Measurements from ENCODE around the gene ZFP36. TPM values are rescaled to one million over a fixed set of nuclear protein-coding genes. Genes with fewer than 3 reads are reported as not detected.
A peak's percentile ranks its signal among the peaks of the same experiment; 100 is the strongest.

Gene ZFP36
- total RNA-seq, 2 experiments from 2014 or later: 1,278 to 1,362 TPM

- peak overlapping the region; percentile 89 for H3K4me3 Mint-ChIP-seq
- no peaks in the 10 kb centered on the region for H3K9me3 ChIP-seq (ENCODE audit: control insufficient read depth in 1 of 2, insufficient read depth in 1 of 2, low read length in 2 of 2)
- no peak for TF ChIP-seq CTCF (IDR thresholded peaks at IDR 0.05)
- peaks cover 15% of the 10 kb centered on the region for H3K36me3 ChIP-seq (ENCODE audit: insufficient read depth, low read length)
- no peak for ATAC-seq (ENCODE audit: poor library complexity)
- POLR2A ChIA-PET: interaction anchor here (1.0 to 9.4 kb wide), 9 partner anchors 9 to 131 kb away, joined by 3 to 144 read pairs (median 15); partner anchors contain the start of genes GMFG, MED29, PAF1 and PLEKHG2
- H3K27me3 ChIP-seq (ENCODE audit: control insufficient read depth in 1 of 2, insufficient read depth in 2 of 2, low read length in 2 of 2): no peaks in the 10 kb centered on the region
- no peaks in the 10 kb centered on the region for H3K27me3 Mint-ChIP-seq
- peak; percentile 65 to 96 (median 82) for DNase-seq
- intact Hi-C loops (cut with DNase I, micrococcal nuclease): no loop called here
- H3K4me1 ChIP-seq (ENCODE audit: insufficient read depth, low read length): peaks cover 87% of the 10 kb centered on the region
- peak overlapping the region; percentile 73 for H3K4me3 ChIP-seq (ENCODE audit: low read length)
- peaks cover 41% of the 10 kb centered on the region for H3K36me3 Mint-ChIP-seq (ENCODE audit: low read depth)
- H3K9me3 Mint-ChIP-seq: no peaks in the 10 kb centered on the region
- H3K4me1 Mint-ChIP-seq (ENCODE audit: low read depth): peaks cover 64% of the 10 kb centered on the region
- CTCF ChIA-PET: interaction anchor here (1.3 to 2.3 kb wide), 3 partner anchors 9 to 33 kb away, joined by 4 to 40 read pairs (median 8); partner anchors contain the start of genes PLEKHG2 and RPS16
- H3K27ac Mint-ChIP-seq: peak overlapping the region; percentile 98
- H3K27ac ChIP-seq (ENCODE audit: low read depth in 1 of 2, low read length in 2 of 2): peak overlapping the region; percentile 100
These were observed 4.0 kb upstream of the ZFP36 start for GRCh38 chr19:39402346-39403300.

- Histone ChIP-seq H3K4me3 (ENCODE audit: low read length) (peak overlapping the region; percentile 73), H3K4me1 (ENCODE audit: insufficient read depth, low read length) (peaks cover 85% of the 10 kb centered on the region), H3K27ac (ENCODE audit: low read depth in 1 of 2, low read length in 2 of 2) (peak overlapping the region; percentile 100), H3K9me3 (ENCODE audit: control insufficient read depth in 1 of 2, insufficient read depth in 1 of 2, low read length in 2 of 2) (no peaks in the 10 kb centered on the region), H3K36me3 (ENCODE audit: insufficient read depth, low read length) (peaks cover 22% of the 10 kb centered on the region), H3K27me3 (ENCODE audit: control insufficient read depth in 1 of 2, insufficient read depth in 2 of 2, low read length in 2 of 2) (no peaks in the 10 kb centered on the region)
- peaks cover 59% of the 10 kb centered on the region for H3K4me1 Mint-ChIP-seq (ENCODE audit: low read depth)
- intact Hi-C loops (cut with DNase I, micrococcal nuclease): no loop called here
- TF ChIP-seq CTCF (IDR thresholded peaks at IDR 0.05): no peak
- peak overlapping the region; percentile 98 for H3K27ac Mint-ChIP-seq
- H3K9me3 Mint-ChIP-seq: no peaks in the 10 kb centered on the region
- peak; percentile 19 for ATAC-seq (ENCODE audit: poor library complexity)
- peak overlapping the region; percentile 89 for H3K4me3 Mint-ChIP-seq
- ChIA-PET CTCF (interaction anchor here (1.7 kb wide), 1 partner anchor 9 kb away, joined by 8 read pairs; the partner anchor contains the start of gene PLEKHG2), POLR2A (interaction anchor here (0.5 to 9.4 kb wide), 7 partner anchors 8 to 1174 kb away, joined by 3 to 144 read pairs (median 4); partner anchors contain the start of genes GMFG, MED29, PAF1 and PLEKHG2)
- peaks cover 2% of the 10 kb centered on the region for H3K27me3 Mint-ChIP-seq
- DNase-seq: peak; percentile 89 to 99 (median 94)
- H3K36me3 Mint-ChIP-seq (ENCODE audit: low read depth): peaks cover 46% of the 10 kb centered on the region
These were observed 3.0 kb upstream of the ZFP36 start for GRCh38 chr19:39403331-39404312.
